Fibroblast of lung (primary cell): ENCODE data around the gene NEURL1. TPM values are rescaled to one million over a fixed set of nuclear protein-coding genes. Genes with fewer than 3 reads are reported as not detected.
A peak's percentile ranks its signal among the peaks of the same experiment; 100 is the strongest.

Experiments
- DNase-seq, 2 donors: peaks; one replicate each; pipeline versions ENCODE4 v3.0.0 to v3.0.0-alpha.2; 2010; ENCODE audit warnings: low read depth in 2 of 2
- H2AFZ ChIP-seq: 2 replicates; pipeline ENCODE4 v1.5.1; 2012; ENCODE audit warnings: low read length, control low read depth, inconsistent platforms
- H3K27ac ChIP-seq: 2 replicates; pipeline ENCODE4 v1.5.1; 2011; ENCODE audit warnings: low read length, control low read depth; ENCODE audit not compliant: insufficient read depth
- H3K27me3 ChIP-seq: 2 replicates; pipeline ENCODE4 v1.5.1; 2011; ENCODE audit warnings: mild to moderate bottlenecking, low read length; ENCODE audit not compliant: control insufficient read depth, insufficient read depth
- H3K36me3 ChIP-seq: 2 replicates; pipeline ENCODE4 v1.5.1; 2011; ENCODE audit warnings: low read length; ENCODE audit not compliant: control insufficient read depth, insufficient read depth
- H3K4me1 ChIP-seq: 2 replicates; pipeline ENCODE4 v1.5.1; 2011; ENCODE audit warnings: low read length; ENCODE audit not compliant: control insufficient read depth, insufficient read depth; ENCODE audit errors: extremely low read depth
- H3K4me2 ChIP-seq: 2 replicates; pipeline ENCODE4 v1.5.1; 2011; ENCODE audit warnings: low read length, control low read depth; ENCODE audit not compliant: insufficient read depth; ENCODE audit errors: extremely low read depth
- H3K4me3 ChIP-seq, 4 experiments: fragments of 200-600 bp in 1 of 4; sonication (generic) in 1 of 4; replicated peaks in 1 of 4; 2 replicates each; pipeline ENCODE4 v1.5.1; 2011 to 2016; ENCODE audit warnings: low read length in 4 of 4, low read depth in 3 of 4, mild to moderate bottlenecking in 3 of 4, control low read depth in 2 of 4, inconsistent platforms in 1 of 4, mixed read lengths in 1 of 4; ENCODE audit not compliant: insufficient read depth in 1 of 4; ENCODE audit errors: control extremely low read depth in 1 of 4
- H3K79me2 ChIP-seq: 2 replicates; pipeline ENCODE4 v1.5.1; 2012; ENCODE audit warnings: mild to moderate bottlenecking, low read length, inconsistent platforms; ENCODE audit not compliant: control insufficient read depth, insufficient read depth
- H3K9ac ChIP-seq: 2 replicates; pipeline ENCODE4 v1.5.1; 2011; ENCODE audit warnings: mild to moderate bottlenecking, low read length, control low read depth; ENCODE audit not compliant: insufficient read depth
- H3K9me3 ChIP-seq: 2 replicates; pipeline ENCODE4 v1.5.1; 2012; ENCODE audit warnings: low read depth, low read length; ENCODE audit not compliant: control insufficient read depth, insufficient read depth
- H4K20me1 ChIP-seq: 2 replicates; pipeline ENCODE4 v1.5.1; 2011; ENCODE audit warnings: low read length; ENCODE audit not compliant: control insufficient read depth, insufficient read depth; ENCODE audit errors: extremely low read depth
- EZH2 ChIP-seq: IDR thresholded peaks from 2 replicates; pipeline ENCODE4 v1.5.1; 2012; ENCODE audit warnings: low read length, control low read depth, mild to moderate bottlenecking; ENCODE audit errors: missing control alignments
- polyA plus RNA-seq, 2 donors: library from polyadenylated mRNA; depleted of rRNA in 1 of 2; stranded (reverse) in 1 of 2; unstranded in 1 of 2; fragments of >200 nt; gene quantifications; 2 replicates each; pipeline ENCODE4 v1.2.1, GENCODE V29; 2011 to 2012; ENCODE audit warnings: missing spikeins in 1 of 2
- total RNA-seq: library from RNA; depleted of rRNA; stranded (reverse); fragments of >200 nt; gene quantifications from 2 replicates; pipeline ENCODE4 v1.2.1, GENCODE V29; 2014
- TF ChIP-seq, protein P1 (sequence below), 2 donors: IDR thresholded peaks in 1 of 2; conservative IDR thresholded peaks in 1 of 2; 1 replicate in 1 of 2; 2 replicates in 1 of 2; pipeline ENCODE4 v1.5.1; 2011 to 2012; ENCODE audit warnings: low read length in 2 of 2, control low read depth in 1 of 2, inconsistent platforms in 1 of 2, low read depth in 1 of 2, mild to moderate bottlenecking in 1 of 2

NEURL1 gene
- total and polyA plus RNA-seq, 2 donors (not counting 1 experiment from before 2014, with no cell fraction given) = 0.12 TPM; not detected in 1

DNA sequence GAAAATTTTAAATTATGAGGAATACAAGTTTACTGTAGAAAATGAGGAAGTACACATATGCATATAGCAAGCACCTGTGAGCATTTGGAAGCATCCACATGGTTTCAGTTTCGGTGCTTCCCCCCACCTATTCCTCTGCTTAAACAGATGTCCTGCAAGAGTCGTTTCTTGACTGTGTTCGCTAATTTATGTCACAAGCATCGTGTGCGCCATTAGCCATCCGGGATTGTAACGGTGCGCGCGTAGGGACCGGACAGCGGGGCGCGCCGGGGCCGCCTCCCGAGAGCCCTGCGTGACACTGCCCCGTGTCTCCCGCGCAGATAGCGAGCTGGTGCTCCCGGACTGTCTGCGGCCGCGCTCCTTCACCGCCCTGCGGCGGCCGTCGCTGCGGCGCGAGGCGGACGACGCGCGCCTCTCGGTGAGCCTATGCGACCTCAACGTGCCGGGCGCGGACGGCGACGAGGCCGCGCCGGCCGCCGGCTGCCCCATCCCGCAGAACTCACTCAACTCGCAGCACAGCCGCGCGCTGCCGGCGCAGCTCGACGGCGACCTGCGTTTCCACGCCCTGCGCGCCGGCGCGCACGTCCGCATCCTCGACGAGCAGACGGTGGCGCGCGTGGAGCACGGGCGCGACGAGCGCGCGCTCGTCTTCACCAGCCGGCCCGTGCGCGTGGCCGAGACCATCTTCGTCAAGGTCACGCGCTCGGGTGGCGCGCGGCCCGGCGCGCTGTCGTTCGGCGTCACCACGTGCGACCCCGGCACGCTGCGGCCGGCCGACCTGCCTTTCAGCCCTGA, 90.9 kb downstream of the NEURL1 start:
- H3K4me2 ChIP-seq = peak overlapping the region; percentile 59
- no peak overlapping the region for H3K9ac ChIP-seq
- TF ChIP-seq, protein P1, sequence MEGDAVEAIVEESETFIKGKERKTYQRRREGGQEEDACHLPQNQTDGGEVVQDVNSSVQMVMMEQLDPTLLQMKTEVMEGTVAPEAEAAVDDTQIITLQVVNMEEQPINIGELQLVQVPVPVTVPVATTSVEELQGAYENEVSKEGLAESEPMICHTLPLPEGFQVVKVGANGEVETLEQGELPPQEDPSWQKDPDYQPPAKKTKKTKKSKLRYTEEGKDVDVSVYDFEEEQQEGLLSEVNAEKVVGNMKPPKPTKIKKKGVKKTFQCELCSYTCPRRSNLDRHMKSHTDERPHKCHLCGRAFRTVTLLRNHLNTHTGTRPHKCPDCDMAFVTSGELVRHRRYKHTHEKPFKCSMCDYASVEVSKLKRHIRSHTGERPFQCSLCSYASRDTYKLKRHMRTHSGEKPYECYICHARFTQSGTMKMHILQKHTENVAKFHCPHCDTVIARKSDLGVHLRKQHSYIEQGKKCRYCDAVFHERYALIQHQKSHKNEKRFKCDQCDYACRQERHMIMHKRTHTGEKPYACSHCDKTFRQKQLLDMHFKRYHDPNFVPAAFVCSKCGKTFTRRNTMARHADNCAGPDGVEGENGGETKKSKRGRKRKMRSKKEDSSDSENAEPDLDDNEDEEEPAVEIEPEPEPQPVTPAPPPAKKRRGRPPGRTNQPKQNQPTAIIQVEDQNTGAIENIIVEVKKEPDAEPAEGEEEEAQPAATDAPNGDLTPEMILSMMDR (conservative IDR thresholded peaks at IDR 0.05 in 1 of 2, IDR thresholded peaks at IDR 0.05 in 1 of 2; ENCODE audit: low read depth in 1 of 2, low read length in 2 of 2) = no peak
- TF ChIP-seq EZH2 = no peak
- no peaks in the 10 kb centered on the region for H3K9me3 ChIP-seq
- peaks cover 6% of the 10 kb centered on the region for H3K27me3 ChIP-seq
- peak overlapping the region; percentile 5 for H2AFZ ChIP-seq
- H3K4me3 ChIP-seq = peak overlapping the region in 2 of 4 experiments; percentile 5 to 46
- no peaks in the 10 kb centered on the region for H3K4me1 ChIP-seq
- H4K20me1 ChIP-seq = no peaks in the 10 kb centered on the region
- DNase-seq = peak; percentile 11 to 15
- no peak overlapping the region for H3K27ac ChIP-seq
- H3K36me3 ChIP-seq = no peaks in the 10 kb centered on the region
- H3K79me2 ChIP-seq = no peaks in the 10 kb centered on the region

DNA sequence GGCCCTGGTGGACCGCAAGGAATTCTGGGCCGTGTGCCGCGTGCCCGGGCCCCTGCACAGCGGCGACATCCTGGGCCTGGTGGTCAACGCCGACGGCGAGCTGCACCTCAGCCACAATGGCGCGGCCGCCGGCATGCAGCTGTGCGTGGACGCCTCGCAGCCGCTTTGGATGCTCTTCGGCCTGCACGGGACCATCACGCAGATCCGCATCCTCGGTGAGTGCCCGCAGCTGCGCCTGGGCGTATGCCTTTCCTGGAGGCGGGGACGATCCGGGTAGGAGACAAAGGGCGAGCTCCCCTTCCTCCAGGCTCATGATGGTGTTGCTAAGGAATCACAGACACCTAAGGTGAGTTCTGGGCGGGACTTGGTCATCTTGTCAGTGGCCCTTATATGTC, 91.5 kb downstream of the NEURL1 start:
- no peak overlapping the region for H3K4me3 ChIP-seq
- H3K4me2 ChIP-seq = no peak overlapping the region
- no peak for DNase-seq
- no peak overlapping the region for H2AFZ ChIP-seq
- no peak overlapping the region for H3K9ac ChIP-seq
- H3K36me3 ChIP-seq = no peaks in the 10 kb centered on the region
- no peaks in the 10 kb centered on the region for H3K9me3 ChIP-seq
- peaks cover 6% of the 10 kb centered on the region for H3K27me3 ChIP-seq
- no peak overlapping the region for H3K27ac ChIP-seq
- no peaks in the 10 kb centered on the region for H3K79me2 ChIP-seq
- no peaks in the 10 kb centered on the region for H4K20me1 ChIP-seq
- TF ChIP-seq, protein P1 (conservative IDR thresholded peaks at IDR 0.05 in 1 of 2, IDR thresholded peaks at IDR 0.05 in 1 of 2; ENCODE audit: low read depth in 1 of 2, low read length in 2 of 2) = no peak
- no peak for TF ChIP-seq EZH2
- H3K4me1 ChIP-seq = no peaks in the 10 kb centered on the region

DNA sequence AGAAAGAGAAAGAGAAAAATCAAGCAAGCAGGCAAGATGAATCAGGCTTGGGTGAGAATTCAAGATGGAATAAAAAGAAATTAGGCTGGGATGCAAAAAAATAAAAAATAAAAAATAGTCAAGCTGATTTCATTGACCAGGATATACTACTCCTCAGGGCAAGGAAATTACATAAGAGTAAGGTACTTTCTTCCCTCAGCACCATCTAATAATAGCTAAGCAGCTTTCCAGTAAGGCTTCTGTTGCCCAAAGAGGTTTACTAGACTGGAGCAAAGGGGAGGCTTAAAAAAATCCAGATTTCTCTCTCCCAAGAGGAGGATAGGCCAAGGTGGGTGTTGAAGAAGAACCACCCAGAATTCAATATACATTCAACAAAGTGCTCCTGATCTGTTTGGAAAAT, 93.6 kb downstream of the NEURL1 start:
- H3K4me1 ChIP-seq = no peaks in the 10 kb centered on the region
- no peak for DNase-seq
- no peaks in the 10 kb centered on the region for H4K20me1 ChIP-seq
- H3K36me3 ChIP-seq = no peaks in the 10 kb centered on the region
- H3K79me2 ChIP-seq = no peaks in the 10 kb centered on the region
- H2AFZ ChIP-seq = no peak overlapping the region
- no peak overlapping the region for H3K4me3 ChIP-seq
- H3K9ac ChIP-seq = no peak overlapping the region
- H3K27ac ChIP-seq = no peak overlapping the region
- no peaks in the 10 kb centered on the region for H3K27me3 ChIP-seq
- TF ChIP-seq EZH2 = no peak
- TF ChIP-seq, protein P1 (conservative IDR thresholded peaks at IDR 0.05 in 1 of 2, IDR thresholded peaks at IDR 0.05 in 1 of 2; ENCODE audit: low read depth in 1 of 2, low read length in 2 of 2) = no peak
- no peaks in the 10 kb centered on the region for H3K9me3 ChIP-seq
- no peak overlapping the region for H3K4me2 ChIP-seq
